Measurements from ENCODE around the gene PCSK1N. TPM values are rescaled to one million over a fixed set of nuclear protein-coding genes. Genes with fewer than 3 reads are reported as not detected.
A peak's percentile ranks its signal among the peaks of the same experiment; 100 is the strongest.

Gene PCSK1N
- total RNA-seq, 1 donor from 2014 or later: 4.3 TPM

DNA sequence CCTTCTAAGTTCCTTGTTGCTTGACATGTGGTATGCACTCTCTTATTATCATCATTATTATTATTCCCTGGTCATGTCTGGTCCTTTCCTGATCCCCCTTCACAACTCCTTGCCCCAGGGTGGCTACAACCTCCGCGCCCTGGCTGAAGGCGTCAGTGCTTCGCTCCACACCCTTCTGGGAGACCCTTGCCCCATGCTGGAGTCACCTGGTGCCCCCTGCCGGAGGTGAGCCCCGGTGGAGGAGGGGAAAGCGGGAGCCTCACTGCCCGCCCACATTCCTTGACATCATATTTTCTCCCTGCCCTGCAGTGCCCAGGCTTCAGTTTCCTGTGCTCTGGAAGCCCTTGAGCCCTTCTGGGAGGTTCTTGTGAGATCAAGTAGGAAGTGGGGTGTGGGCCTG lies 20.1 kb downstream of the PCSK1N start:
- no peak for ATAC-seq
- Histone ChIP-seq H3K9me3 (no peaks in the 10 kb centered on the region), H3K27me3 (no peaks in the 10 kb centered on the region), H3K4me1 (no peaks in the 10 kb centered on the region), H3K4me3 (no peak overlapping the region), H3K27ac (no peak overlapping the region), H3K36me3 (no peaks in the 10 kb centered on the region)
- no peak for DNase-seq
- intact Hi-C loops (cut with DNase I): no loop called here
- TF ChIP-seq, protein P1, sequence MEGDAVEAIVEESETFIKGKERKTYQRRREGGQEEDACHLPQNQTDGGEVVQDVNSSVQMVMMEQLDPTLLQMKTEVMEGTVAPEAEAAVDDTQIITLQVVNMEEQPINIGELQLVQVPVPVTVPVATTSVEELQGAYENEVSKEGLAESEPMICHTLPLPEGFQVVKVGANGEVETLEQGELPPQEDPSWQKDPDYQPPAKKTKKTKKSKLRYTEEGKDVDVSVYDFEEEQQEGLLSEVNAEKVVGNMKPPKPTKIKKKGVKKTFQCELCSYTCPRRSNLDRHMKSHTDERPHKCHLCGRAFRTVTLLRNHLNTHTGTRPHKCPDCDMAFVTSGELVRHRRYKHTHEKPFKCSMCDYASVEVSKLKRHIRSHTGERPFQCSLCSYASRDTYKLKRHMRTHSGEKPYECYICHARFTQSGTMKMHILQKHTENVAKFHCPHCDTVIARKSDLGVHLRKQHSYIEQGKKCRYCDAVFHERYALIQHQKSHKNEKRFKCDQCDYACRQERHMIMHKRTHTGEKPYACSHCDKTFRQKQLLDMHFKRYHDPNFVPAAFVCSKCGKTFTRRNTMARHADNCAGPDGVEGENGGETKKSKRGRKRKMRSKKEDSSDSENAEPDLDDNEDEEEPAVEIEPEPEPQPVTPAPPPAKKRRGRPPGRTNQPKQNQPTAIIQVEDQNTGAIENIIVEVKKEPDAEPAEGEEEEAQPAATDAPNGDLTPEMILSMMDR (IDR thresholded peaks at IDR 0.05): no peak

GRCh38 chrX:48814722-48815121 lies 20.7 kb downstream of the PCSK1N start:
- intact Hi-C loops (cut with DNase I): no loop called here
- H3K27me3 ChIP-seq: no peaks in the 10 kb centered on the region
- H3K4me3 ChIP-seq: no peak overlapping the region
- no peaks in the 10 kb centered on the region for H3K36me3 ChIP-seq
- TF ChIP-seq, protein P1 (IDR thresholded peaks at IDR 0.05): no peak
- ATAC-seq: no peak
- no peaks in the 10 kb centered on the region for H3K4me1 ChIP-seq
- H3K27ac ChIP-seq: no peak overlapping the region
- no peaks in the 10 kb centered on the region for H3K9me3 ChIP-seq
- DNase-seq: no peak

DNA sequence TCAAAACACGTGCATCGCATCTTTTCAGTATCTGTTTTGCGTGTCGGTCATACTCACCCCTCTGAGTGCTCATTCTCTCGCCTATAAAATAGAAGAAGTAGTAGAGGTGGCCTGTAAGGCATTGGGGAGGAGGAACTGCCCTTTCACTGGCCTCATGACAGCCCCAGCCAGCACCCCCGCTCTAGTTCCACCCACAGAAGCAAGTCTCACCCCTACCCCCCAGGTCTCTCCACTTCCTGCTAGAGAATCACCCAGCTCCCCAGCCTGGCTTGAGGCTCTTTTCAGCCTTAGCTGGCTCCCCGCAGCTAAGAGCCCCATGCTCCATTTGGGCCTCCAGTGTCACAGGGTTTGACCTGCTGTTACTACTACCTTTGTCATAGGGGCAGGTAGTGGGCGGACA lies 21.8 kb downstream of the PCSK1N start:
- no peaks in the 10 kb centered on the region for H3K4me1 ChIP-seq
- no peaks in the 10 kb centered on the region for H3K27me3 ChIP-seq
- no peaks in the 10 kb centered on the region for H3K36me3 ChIP-seq
- intact Hi-C loops (cut with DNase I): no loop called here
- TF ChIP-seq, protein P1 (IDR thresholded peaks at IDR 0.05): no peak
- H3K27ac ChIP-seq: no peak overlapping the region
- no peaks in the 10 kb centered on the region for H3K9me3 ChIP-seq
- no peak for DNase-seq
- no peak overlapping the region for H3K4me3 ChIP-seq
- peak; percentile 88 for ATAC-seq

DNA sequence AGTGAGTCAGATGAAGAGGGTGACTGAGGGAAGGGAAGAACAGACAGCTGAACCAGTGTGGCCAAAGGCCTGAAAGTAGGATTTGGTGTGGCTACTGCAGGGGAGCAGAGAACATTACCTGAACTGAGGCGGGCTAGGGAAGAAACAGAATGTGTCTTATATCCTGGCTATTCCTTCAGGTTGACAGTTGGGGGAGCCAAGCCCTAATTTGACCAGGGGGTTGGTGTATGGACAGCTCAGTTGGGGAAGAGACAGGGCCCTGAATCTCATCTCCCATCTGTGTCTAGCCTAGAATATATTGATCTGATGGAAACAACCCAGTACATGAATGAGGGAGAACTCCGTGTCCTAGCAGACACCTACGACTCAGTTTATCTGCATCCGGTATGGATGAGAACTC lies 29.3 kb downstream of the PCSK1N start:
- no peaks in the 10 kb centered on the region for H3K9me3 ChIP-seq
- H3K4me3 ChIP-seq: no peak overlapping the region
- ATAC-seq: no peak
- DNase-seq: no peak
- no peaks in the 10 kb centered on the region for H3K36me3 ChIP-seq
- intact Hi-C loops (cut with DNase I): no loop called here
- no peaks in the 10 kb centered on the region for H3K4me1 ChIP-seq
- no peaks in the 10 kb centered on the region for H3K27me3 ChIP-seq
- TF ChIP-seq, protein P1 (IDR thresholded peaks at IDR 0.05): no peak
- no peak overlapping the region for H3K27ac ChIP-seq

- ATAC-seq (no peak), DNase-seq (no peak)
- H3K9me3 ChIP-seq: no peaks in the 10 kb centered on the region
- H3K27ac ChIP-seq: peak overlapping the region; percentile 92
- intact Hi-C loops (cut with DNase I): no loop called here
- TF ChIP-seq, protein P1 (IDR thresholded peaks at IDR 0.05): no peak
- peak overlapping the region; percentile 58 for H3K4me3 ChIP-seq
- no peaks in the 10 kb centered on the region for H3K27me3 ChIP-seq
- peaks cover 4% of the 10 kb centered on the region for H3K4me1 ChIP-seq
- no peaks in the 10 kb centered on the region for H3K36me3 ChIP-seq
These were observed 32.6 kb downstream of the PCSK1N start for GRCh38 chrX:48802905-48803200.
